ENCODE data around the gene BCAS3.

Gene BCAS3

GRCh38 chr17:61405686-61406536 is 728.3 kb downstream of the BCAS3 start:
- no peak for DNase-seq

- DNase-seq: no peak
Observed at GRCh38 chr17:61406537-61406845, 728.8 kb downstream of the BCAS3 start.

- no peak for DNase-seq
Observed at GRCh38 chr17:61406971-61407911, 729.6 kb downstream of the BCAS3 start.

DNA sequence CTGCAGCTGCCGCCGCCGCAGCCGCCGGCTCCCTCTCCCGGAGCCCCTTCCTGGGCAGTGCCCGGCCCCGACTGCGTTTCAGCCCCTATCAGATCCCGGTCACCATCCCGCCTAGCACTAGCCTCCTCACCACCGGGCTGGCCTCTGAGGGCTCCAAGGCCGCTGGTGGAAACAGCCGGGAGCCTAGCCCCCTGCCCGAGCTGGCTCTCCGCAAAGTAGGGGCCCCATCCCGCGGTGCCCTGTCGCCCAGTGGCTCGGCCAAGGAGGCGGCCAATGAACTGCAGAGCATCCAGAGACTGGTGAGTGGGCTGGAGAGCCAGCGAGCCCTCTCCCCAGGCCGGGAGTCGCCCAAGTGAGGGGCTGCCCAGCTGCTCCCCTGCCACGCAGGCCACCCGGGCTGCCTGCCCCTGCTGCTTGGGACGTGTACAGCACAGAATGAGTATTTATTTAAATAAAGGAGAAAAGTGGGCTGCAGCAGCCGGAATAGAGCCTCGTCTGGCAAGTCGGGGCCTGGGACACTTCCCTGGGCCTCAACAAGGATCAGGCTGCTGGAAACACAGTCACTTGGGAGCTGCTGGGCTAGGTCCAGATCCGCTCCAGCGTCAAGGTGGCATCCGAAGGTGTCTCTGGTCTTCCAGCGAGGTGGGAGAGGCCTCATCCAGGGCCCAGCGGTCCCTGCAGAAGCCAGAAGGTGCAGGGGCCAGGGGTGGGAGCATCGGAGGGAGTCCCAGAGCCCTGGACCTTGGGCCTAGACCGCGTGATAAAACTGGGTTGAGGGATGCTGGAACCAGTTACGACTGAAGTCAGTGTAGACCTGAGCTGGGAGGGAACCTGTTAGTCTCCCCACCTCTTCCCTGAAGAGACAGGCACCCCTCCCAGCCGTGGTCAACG is 730.7 kb downstream of the BCAS3 start:
- DNase-seq: no peak

- no peak for DNase-seq
Observed at GRCh38 chr17:61409301-61410112, 731.9 kb downstream of the BCAS3 start.

GRCh38 chr17:61410141-61411010 is 732.7 kb downstream of the BCAS3 start:
- DNase-seq: no peak

DNA sequence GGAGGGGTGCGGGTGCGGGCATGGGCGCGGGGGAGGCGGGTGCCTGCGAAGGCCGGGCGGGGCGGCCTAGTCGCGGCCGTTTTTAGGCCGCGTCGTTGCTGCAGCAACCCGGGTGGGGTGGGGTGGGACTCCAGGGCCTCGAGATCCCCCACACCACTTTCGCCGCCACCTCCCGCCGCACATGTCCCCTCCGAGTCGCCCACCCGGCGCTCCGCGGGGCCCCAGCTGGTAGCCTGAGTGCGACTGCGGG is 733.3 kb downstream of the BCAS3 start:
- DNase-seq: no peak

DNA sequence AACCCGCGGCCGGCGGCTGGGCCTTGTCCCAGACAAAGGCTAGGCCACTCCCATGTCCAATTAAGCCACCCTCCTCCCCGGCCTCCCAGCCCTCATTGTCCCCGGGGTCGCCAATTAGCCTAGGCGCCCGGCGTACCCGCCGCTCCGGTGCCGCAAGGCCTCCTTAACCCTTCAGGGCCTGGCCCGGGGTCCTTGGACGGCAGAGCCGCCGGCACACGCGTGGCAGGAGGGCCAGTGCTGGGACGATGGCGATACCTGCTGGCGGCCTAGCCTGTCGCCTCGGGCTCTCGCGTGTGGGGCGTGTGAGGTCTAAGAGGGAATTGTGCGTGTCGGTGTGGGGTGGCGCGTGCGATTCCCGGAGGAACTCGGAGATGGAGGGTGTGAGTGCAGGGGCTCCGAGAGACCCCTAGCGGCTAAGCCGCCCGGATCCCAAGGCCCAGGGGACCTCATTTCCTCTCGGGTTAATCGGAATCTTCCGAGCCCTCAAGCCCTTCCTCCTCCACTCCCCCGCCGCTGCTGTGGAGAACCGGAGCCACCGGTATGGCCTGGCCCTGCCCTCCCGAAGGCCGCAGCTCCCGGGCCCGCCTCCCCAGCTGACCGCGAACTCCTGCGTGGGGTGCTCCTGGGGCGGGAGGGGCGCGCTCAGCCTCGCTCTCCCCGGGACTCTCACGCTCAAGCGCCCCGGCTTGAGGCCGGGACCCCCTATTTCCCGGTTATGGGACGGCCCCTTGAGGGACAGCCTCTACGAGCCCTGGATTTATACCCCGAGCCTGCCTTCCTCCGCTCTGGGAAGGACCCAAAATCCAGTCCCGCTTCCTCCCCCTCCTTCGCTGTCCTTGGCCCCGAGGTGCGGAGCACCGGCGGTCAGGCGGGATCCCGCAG is 733.9 kb downstream of the BCAS3 start:
- DNase-seq: no peak

- DNase-seq: peak; percentile 27
Observed at GRCh38 chr17:61412143-61412859, 734.6 kb downstream of the BCAS3 start.

- DNase-seq: no peak
Observed at GRCh38 chr17:61412860-61413660, 735.4 kb downstream of the BCAS3 start.

- DNase-seq: no peak
Observed at GRCh38 chr17:61413661-61414126, 736.0 kb downstream of the BCAS3 start.

GRCh38 chr17:61414141-61414935 is 736.7 kb downstream of the BCAS3 start:
- no peak for DNase-seq

DNA sequence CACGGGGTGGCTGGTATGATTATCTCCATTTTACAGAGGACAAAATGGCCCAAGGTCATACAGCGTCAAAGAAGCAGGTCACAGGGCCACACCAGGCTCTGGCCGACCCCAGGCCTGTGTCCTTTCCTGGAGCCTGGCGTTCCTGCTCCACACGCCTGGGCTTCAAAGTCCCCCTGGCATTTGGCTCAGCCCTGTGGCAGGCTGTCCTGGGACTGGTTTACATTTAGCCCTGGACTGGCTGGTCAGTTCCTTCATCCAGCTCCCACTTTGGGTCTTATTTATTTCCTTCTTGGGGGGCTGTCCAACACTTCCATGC is 737.2 kb downstream of the BCAS3 start:
- DNase-seq: no peak

GRCh38 chr17:61415374-61416210 is 737.9 kb downstream of the BCAS3 start:
- DNase-seq: no peak

- no peak for DNase-seq
Observed at GRCh38 chr17:61416211-61416539, 738.5 kb downstream of the BCAS3 start.

GRCh38 chr17:61416540-61417363 is 739.1 kb downstream of the BCAS3 start:
- peak; percentile 31 for DNase-seq
